Hematopoietic multipotent progenitor cell treated with erythropoietin and hydrocortisone succinate and interleukin-3 and kit ligand, for 4 days (in vitro differentiated cells): ENCODE results near the gene MBNL2.

Source experiments
- DNase-seq: peaks from one replicate; pipeline ENCODE4 v3.0.0-alpha.2; 2015

MBNL2 gene

DNA sequence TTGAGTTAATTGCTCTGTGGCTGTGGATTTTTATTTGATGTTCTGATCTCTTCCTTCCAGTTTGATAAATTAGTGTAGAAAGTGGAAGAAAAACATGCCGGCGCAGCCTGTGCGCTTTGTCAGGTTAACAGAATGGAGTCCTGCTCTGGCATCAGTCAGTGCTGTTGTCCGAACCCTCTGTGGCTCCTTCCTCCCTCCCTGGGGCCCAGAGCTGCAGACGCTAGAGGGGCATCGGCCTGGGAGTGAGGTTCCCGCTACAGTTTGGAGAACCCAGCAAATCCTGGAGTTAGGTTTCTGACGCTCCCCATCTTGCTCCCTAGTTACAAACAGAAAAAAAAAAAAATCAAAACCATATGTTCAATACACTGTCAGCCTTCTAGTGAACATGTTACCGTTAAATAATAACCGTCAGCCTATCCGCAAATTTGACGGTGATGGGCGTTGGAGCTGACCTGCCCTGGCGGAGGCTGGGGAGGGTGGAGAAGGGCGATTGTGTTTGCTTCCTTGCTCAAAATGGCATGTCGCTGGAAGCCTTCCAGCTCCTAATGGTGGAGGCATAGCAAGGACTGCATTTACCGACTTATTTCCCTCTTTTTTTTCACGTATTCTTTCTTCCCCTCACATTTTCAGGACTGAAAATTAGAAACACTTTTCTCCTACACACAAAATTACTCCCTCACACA, 13.6 kb downstream of the MBNL2 start:
- no peak for DNase-seq

DNA sequence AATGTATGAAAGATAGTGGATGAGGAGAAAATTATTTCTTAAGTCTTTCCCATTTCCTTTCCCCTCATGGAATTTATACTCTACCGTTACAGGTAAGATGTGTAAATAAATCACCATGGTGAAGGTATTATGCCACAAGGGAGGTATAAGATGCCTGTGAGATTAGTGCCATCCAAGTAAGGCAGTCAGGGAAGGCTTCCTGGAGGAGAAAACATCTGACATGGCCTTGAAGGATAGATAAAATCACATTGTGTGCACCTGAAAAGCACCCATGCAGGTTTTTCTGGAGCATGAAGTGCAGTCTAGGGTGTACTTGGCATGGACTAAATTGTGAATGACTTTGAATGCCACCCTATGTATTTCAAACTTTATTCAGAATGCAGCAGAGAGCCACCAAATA, 15.3 kb downstream of the MBNL2 start:
- no peak for DNase-seq

DNA sequence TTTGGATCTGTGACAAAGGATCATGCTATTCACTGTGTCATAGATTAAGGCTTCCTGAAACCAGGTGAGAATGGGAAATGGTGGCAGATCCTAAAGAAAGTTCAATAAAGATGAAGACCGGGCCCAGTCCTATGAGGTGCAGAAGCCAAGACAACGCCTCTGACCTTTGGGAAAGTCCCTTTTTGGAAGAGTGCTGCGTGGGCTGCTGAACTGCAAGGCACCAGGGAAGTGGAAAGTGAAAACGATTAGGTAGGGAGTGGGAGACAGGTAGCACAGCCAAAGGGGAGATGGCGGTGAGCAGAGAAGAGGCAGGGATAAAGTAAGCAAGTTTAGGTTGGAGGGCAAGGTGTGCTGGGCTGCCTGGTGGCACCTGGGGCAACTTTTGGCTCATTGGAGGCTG, 16.3 kb downstream of the MBNL2 start:
- DNase-seq: no peak

DNA sequence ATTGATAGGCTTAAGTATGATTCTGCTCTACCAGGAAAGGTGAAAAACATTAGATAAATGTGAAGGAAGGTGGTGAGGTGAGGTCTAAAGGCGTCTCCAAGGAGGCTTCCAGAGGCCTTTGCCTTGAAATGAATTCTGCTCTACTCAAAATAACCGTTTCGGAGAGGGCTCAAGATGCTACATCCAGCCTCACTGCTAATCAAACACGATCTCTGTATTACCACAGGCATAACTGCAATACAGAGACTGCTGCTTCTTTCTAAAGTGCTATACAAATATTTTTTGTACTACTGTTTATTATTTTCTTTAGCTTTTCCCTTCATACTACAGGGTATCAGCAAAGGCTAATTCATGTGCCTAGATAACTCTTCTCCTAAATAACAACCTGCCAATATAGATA, 16.8 kb downstream of the MBNL2 start:
- DNase-seq: no peak

DNA sequence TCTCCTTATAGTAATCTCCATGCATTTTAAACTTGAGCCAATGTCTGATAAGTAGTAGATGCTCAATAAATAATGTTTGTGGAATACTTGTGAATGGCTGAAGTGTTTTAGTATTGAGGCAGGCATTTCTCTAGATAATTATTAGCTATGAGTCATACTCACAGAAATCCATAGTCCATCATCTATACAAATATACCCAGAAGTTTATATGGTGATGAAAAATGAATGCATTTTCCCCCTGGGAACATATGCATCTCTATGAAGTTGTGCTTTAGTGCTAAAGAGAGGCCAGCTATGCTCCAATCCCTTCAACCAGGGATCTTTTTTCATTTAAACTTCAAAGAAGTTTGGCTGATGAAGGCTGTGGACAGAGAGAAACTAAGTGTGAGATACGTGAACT, 17.2 kb downstream of the MBNL2 start:
- no peak for DNase-seq

DNA sequence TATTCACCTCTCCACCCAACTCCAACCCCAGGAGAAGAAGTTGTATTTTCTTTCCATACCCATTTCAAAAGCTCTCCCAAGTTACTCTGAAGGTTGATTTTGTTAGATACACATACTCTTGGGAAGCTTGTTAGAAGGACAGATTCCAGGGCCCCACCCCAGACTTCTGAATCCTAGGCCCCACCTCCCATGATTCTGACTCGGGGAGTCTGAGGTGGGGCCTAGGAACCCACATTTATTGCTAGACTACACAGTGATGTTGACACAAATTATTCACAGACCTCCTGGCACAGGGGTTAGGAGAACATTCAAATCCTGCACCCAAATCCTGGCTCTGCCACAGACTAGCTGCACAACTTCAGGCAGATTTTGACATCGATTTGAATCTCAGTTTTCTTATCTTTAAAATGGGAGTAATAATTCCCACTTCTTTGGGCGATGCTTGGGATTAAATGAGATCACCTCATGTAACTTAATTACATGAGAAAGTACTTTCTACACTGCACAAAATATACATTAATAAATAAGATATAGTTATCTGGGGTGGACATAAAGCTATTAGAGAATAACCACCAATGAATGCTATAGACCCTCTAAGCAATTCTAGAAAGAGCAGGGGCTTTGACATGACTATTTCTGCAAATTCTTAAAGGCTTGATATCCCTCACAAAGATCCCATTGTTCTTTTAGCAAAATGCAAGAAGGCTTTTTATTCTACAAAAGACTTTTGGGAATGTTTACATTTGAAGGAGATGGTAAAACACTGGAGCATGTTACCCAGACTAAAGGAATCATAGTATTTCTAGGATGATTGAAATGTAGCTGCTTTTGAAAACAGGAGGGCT, 18.0 kb downstream of the MBNL2 start:
- no peak for DNase-seq

DNA sequence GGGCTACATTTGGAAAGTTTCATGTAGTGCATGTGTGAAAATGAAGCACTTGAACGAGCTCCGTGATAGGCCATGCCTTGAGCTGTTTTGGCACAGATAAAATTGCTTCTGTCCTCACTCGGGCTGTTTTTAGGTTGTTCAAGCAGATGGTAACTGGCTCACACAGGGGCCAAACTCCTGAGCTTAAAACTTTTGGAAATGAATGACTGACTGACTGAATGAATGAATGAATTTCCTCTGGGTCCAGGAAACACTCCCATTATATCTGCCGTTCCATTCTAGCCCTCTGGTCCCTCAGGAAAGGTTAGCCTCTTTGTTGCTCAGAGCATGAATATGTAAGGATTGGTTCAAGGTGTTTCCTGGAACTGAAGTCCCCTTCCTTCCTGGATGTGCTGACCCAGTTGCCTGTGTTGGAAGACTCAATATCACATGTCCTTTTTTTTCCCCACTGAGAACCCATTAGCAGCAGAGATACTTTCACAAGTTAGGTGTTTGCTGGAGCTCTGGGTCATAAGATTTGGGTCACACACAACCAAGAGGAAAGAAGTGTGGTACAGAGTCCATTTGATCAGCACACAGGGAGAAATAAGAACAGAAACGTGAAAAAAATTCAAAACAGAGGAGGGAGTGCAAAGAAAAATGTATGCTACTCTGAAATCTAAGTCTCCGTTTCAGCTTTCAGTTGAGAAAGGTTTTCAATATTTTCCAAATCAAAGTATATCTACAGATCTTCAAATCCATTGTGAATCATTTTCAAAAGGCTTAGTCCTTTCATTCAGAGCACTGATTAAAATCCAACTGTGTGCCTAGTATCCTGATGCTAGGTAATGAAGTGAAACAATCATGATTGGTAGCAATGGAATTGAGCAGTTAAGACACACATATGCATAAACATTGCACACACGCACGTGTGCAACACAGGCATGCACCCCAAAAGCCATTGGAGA, 18.9 kb downstream of the MBNL2 start:
- DNase-seq: no peak

DNA sequence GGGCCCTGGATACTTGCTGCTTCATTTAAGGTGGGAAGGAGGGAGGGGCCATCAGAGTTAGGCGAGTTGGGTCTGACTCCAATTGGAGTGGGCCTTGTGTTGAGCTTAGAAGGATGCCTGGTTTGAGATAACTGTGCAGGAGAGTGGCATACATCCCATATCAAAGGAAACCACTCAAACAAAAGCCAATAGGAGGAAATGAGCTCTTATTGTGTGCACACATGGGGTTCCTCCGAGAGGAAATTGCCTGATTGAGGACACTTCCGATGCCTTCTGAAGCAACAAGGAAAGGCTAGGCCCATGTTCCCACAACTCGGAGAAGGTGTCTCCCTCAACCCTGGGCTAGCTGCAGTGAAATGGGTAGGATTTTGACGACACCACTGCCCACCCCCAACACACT, 19.6 kb downstream of the MBNL2 start:
- DNase-seq: peak; percentile 42

DNA sequence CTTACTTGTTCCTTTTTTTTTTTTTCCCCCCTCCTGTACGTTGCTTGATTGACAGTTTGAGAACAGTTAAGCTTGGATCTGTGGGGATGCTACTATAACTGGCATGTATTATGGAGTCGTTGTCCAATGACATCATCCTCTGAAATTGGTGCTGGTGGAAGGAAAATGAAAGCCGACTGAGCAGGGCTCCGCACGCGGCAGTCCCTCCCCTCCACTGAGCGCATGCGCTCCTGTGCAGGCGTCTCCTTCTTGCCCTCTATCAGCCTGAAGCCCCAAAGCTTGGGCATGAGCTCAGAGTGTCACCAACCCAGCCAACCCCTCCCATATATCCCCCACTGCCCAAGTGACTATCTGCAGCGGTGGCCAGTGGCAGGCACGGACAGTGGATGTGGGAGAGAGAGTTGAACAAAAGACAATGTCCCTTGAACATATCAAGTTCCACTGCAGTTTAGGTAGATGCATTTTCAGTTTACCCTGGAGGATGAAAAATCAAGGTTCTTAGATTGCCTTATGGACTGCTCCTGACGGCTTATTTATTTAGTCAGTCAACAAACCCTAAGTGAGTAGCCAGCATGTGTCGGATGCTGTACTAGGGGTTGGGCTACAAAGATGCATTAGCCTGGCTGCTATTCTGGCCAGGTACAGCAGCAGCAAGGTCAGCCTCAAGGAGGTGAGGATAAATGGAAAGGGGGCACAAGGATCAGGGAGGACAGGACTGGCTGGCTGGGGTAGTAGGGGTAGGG, 20.8 kb downstream of the MBNL2 start:
- no peak for DNase-seq

DNA sequence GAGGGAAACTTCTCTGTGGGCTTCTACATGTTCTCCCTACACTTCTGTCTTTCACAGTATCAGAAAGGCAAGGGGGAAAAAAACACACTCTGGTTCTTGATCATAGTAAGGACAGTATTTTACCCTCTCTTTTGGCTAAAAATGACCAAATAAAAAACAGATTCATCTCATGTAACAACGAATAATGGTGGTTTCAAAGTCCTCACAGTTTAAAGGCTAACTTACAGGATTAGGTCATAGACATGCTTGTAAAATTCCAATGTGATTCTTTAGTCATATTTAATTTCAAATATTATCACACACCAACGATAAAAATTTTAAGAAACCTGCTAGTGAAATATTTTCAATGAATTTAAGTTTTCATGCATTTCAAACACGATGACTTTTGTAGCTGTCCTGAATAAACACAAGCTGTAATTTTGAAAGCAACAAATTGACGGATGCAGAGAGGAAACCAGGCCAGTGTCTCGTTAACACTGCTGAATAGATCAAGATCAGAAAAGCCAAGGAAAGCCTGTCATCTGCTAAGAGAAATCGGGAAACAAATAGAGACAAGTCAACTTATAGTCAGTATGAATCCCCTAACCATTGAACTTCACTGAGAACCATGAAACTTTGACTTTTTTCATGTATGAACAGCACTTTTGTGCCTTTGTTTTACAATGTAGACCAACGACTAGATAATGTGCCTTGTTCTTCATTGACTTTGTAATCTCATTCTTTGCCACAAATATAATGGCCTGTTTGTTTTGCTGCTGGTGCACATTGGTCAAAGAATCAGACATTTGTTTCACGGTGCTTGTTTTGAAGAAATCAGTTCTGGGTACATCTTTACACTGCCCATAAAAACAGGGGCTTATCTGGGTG, 22.0 kb downstream of the MBNL2 start:
- DNase-seq: no peak

DNA sequence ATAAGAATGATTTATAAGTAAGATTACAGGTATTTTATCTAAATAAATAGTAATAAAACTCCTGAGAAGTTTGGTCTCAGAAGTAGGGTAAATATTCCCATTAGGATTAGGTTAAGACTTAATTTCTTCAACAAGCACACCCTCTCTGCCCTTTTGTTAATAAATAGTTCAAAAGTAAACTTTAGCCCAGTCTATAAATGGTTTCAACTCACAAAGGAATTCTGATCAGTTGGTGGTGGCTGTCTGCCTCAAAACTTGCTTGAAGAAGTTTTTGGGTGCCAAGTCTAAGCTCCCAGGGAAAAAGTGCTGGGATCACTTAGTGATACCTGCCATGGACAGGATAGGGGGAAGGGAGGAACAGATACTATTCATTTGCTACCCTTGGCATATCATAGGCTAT, 22.9 kb downstream of the MBNL2 start:
- DNase-seq: no peak

DNA sequence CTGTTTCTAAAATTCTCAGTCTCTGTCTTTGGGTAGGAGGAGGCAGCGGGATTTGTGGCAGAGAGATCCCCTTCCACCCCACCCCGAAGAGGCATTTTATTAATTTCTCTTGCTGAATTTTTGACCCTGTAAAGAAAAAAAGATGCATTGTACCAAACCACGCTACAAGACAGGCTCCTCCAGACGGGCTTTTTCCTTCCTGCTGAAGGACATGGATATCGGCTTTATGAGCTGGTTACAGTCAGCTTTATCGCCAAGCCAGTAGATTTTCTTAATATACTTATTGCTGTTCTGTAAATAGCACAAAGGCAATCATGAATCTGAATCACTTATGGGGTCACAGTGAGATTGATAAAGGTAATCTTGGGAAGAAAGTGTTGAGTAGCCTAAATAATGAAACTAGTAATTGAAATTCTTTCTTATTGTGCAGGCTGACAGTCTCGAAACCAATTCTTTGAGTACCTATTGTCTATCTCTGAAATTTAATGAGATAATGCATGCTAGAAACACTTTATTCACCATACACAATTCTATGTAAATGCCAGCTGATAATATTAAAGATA, 24.5 kb downstream of the MBNL2 start:
- DNase-seq: no peak

DNA sequence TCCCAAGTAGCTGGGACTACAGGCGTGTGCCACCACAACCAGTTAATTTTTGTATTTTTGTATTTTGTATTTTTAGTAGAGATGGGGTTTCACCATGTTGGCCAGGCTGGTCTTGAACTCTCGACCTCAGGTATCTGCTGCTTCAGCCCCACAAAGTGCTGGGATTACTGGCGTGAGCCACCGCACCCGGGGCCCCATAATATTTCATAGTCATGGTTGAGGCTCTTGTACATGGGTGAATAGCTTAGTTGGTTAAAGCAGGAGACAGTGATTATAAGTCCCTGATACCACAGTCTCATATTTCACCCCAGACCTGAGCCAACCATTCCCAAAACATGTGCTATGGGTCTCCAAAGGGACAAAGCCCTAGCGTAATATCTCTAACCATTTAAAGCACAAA, 26.1 kb downstream of the MBNL2 start:
- DNase-seq: no peak

DNA sequence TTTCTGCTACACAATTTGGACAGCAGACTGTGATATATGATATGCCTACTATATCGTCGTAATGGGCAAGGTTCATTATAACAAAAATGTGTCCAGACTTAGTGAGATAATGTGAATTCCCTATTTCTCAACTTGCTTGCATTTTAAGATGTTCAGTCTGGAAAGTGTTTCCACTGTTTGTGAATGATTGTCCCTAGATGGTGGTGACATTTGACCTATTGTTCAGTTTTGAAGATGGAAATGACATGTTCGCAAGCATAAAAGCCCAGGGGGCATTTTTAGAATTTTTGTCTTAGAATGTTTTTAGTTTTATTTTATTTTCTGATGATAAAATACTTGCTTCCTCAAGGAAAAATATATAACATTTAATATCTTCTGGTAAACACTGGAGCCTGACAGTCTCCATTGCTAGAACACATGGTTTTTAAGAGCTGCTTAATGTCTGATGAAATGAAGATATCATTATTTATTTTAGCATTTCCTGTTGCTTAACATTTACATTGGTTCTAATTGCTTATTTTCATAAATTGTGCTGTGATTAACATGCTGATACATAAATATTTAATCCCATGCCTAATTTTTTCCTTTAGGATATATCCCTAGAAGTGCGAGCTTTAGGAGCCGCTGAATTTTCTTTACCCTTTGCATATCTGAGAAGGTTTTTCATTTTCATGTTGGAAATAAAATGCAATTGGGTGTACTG, 27.1 kb downstream of the MBNL2 start:
- no peak for DNase-seq

DNA sequence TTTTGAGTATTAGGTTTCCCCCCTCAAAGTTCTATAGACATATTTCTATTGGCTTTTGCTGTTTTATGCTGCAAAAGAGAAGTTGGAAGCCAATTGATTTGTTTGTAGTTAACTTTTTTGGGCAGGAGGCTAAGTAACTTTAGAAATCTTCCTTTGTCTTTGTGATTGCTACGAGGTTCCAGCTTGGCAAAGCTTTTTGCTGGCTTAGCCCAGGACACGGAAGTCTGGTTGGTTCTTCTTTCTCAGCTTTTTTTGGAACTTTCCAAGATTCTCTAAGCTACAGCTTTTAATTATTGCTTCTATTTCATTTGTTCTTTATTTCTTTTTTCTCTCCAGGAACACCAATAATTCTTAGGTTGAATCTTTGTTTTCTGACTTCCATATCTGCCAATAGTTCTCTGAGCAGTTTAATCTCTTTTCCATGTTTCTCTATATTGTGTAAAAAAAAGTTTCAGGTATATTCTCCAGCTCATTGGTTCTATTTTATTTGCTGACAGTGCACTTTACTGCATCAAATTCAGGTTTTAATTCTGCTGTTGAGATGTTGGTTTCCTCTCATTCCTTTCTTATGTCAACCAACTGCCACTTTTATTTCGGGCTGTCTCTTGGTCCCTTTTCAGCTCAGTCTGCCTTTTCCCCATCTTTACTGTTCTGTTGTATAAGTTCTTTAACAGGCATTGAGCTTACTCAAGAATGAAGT, 27.8 kb downstream of the MBNL2 start:
- no peak for DNase-seq

DNA sequence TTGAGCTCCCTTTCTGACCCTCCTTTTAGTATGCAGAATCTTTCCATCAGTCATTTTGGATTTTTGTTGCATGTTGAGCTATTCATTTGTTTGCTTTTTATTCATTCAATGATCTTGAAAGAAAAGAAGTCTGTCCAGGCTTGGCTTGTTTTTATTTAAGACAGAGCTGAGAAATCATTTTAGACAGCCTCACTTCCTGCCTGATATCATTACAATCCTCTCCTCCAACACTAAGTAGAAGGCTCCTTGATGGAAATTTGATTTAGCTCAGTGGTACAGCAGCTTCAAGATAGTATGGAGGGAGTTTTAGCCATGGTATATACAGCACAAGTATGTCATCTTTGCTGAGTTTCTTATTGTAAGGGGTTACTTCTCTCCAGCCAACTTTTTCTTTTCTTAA, 28.4 kb downstream of the MBNL2 start:
- DNase-seq: no peak

DNA sequence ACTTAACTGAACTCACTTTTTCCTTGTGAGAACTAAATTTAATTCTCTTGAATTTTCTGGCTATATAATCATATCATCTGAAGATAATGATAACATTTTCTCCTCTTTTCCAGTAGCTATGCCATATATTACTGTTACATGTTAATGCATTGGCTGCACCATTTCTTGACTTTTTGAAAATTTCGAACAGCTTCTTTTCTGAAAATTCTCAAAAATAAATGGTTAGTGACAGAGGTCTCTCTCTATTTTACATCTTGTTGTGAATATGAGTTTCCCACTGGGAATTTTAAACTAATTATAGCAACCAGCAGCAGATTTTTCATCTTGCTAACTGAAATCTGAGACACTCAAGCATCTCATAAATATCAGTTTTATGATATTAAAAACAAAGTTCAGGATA, 30.6 kb downstream of the MBNL2 start:
- DNase-seq: no peak

DNA sequence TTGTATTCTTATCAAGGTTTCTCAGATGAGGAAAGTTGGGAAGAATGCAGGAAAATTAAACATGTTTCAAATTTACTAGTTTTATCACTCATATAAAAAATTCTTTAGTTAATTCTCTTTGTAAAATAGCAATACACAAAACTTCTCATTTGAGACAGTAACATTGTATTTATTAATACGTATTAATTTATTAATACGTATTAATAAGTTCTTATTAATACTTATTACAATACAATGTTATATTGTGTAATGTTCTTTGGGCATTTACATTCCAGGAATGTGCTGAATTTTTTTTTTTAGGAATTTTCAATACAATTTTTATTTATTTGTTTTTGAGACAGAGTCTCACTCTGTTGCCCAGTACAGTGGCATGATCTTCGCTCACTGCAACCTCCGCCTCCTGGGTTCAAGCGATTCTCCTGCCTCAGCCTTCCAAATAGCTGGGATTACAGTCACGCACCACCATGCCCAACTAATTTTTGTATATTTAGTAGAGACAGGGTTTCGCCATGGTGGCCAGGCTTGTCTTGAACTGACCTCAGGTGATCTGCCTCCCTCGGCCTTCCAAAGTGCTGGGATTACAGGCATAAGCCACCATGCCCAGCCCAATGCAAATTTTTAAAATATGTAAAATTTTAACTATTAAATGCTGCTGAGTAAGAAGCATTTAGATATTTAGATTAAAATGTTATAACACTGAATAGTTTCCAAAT, 31.6 kb downstream of the MBNL2 start:
- DNase-seq: no peak

DNA sequence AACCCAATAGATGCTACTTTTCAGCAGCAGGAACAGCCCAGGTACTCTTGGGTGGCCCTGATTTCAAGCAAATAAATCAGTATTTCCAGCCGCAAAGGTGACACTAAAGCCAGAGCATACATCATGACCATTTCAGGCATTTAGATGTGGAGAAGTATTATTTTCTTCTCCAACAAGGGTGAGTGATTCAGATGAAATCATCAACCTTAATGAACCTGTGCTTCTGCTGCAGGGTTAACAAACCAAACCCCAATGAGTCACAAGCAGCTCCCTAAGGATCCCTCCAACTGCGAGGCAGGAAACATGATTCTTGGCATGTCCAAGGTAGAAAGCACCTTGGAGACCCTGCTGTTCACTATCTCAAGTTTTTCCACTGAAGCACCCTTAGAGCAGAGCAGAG, 32.7 kb downstream of the MBNL2 start:
- no peak for DNase-seq
